GM19468 (cell line): ENCODE results near the gene PIGT.

ENCODE experiments used
- ATAC-seq: cut with Tn5 transposase; IDR thresholded peaks from one replicate; pipeline ENCODE4 v1.9.1; 2021; ENCODE audit warnings: mild to moderate bottlenecking, moderate library complexity, moderate number of reproducible peaks; ENCODE audit not compliant: unreplicated experiment; ENCODE audit errors: extremely low read depth

The PIGT gene

GRCh38 chr20:45415822-45416637 lies at the start of gene PIGT:
PIGT (plus strand) TSS chr20:45416141; CDS start chr20:45416157, 16 bp downstream.
- ATAC-seq: peak; percentile 48

GRCh38 chr20:45366192-45366591 lies 49.7 kb upstream of the PIGT start:
- no peak for ATAC-seq

DNA sequence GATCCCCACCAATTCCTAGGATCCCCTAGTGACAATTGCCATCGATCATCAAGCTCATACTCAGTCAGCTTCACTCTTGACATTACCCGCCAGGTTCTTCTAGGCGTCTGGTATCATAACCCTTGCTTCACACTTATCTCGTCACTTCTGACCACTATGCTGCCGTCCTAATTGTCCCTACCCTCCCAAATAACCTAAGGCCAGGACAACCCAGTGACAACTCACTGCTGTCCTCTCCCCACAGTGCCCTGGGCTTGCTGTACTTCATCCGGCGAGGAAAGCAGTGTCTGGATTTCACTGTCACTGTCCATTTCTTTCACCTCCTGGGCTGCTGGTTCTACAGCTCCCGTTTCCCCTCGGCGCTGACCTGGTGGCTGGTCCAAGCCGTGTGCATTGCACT lies 49.3 kb upstream of the PIGT start:
- no peak for ATAC-seq

DNA sequence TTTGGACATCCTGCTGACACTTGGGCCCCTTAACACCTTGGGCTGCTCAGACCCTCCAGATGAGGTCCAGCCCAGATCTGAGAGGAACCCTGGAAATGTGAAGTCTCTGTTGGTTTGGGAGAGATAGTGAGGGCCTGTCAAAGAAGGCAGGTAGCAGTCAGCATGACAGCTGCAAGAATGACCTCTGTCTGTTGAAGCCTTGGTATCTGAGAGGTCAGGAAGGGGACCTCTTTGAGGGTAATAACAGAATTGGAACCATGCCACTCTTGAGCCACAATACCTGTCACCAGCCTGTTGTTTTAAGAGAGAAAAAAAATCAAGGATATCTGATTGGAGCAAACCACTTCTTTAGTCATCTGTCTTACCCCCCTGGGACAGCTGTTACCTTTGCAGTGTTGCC lies 48.8 kb upstream of the PIGT start:
- no peak for ATAC-seq

- ATAC-seq: peak; percentile 60
Measured at GRCh38 chr20:45368221-45368980, 47.5 kb upstream of the PIGT start.

GRCh38 chr20:45370571-45371160 lies 45.3 kb upstream of the PIGT start:
- ATAC-seq: no peak

DNA sequence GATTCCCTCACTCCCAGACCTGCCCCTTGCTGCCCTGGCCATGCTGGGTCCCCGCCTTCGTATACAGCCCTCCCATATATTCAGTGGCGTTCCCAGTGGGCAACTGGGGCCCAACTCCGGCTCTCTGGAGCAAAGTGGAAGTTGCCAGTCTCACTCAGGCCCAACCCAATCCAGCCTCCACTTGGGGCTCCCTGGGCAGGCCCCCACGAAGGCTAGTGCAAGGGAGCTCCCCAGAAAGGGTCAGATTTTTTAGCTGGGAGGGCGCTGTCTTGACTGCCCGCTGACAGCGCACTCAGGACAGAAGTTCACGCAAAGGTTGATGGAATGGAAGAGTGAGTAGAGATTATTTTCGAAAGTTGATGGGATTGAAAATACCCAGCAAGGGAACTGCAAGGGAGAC lies 43.7 kb upstream of the PIGT start:
- ATAC-seq: no peak

- no peak for ATAC-seq
Measured at GRCh38 chr20:45372646-45373352, 43.1 kb upstream of the PIGT start.

DNA sequence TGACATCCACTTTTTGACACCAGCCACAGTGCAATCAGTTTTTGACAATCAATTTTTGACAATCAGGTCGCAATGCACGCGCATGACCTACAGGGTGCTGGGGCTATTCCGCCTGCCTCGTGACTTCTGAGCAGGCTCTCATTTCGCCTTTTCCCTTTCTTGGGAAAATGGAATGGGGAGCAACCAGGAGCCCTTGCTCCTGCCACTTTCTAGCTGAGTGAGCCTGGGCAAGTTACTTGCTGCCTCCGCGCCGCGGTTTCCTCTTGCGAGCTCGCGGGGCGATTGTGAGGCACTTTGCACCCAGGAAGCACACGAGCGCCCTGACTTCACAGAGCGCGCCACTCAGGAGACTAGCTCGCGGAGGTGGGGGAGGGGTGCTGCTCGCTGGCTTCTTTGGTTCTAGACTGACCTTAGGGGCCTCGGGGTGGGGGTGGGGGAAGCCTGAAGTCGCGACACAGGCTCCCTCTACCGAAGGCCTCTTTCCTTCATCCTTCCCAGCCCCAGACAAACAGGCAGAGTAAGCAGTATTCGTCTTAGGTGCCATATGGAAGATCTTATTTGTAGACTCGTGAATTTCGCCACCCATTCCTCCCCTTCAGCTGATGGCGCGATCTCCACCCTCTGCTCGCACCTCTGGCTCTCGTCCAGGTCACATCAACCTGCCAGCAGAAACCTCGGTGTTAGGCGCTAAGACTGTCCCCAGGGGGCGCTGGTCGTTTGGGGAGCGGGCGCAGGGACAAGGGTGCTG lies 42.4 kb upstream of the PIGT start:
- no peak for ATAC-seq

- no peak for ATAC-seq
Measured at GRCh38 chr20:45374101-45374467, 41.9 kb upstream of the PIGT start.

DNA sequence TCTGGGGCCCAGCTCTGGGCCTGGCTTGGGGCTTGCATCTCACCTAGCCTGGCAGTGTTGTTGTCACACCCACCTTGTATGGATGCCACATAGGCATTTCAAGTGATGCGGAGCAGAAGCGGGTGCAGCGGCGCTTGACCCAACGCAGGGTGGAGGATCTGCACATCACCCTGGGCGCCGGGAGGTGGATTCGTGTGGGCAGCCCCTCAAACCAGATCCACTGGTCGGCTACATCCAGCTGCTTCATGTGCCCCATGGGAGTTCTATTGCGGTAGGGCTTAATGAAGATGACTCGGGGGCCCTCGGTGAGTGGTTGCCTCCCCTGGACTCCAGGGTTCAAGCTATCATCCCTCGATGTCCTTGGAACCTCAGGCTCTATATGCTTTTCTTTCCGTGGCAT lies 41.0 kb upstream of the PIGT start:
- ATAC-seq: no peak

- no peak for ATAC-seq
Measured at GRCh38 chr20:45377269-45377668, 38.7 kb upstream of the PIGT start.

DNA sequence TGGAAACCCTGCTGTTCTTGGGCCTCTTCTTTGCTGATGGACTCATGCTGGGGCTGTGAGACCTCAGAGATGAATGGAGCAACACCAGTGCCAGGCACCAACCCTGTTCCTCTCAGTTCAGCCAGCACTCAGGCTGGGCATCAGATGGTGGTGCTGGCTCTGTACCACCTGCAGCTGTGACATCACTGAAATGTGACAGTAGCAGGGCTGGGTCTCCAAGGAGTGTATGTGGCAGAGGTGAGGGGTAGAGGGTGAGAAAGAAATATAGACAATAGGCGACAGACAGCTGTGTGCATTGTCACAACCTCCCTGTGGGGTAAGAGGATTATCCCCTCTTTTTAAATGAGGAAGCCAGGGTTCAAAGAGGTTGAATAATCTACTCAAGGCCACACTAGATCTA lies 37.8 kb upstream of the PIGT start, which contains the start of gene TP53TG5:
Gene TP53TG5 (minus strand): TSS at position 135 of the 400 bp plus-strand sequence. CDS start 89 bp downstream, at position 46.
- no peak for ATAC-seq

- no peak for ATAC-seq
Measured at GRCh38 chr20:45387274-45387673, 28.7 kb upstream of the PIGT start.

DNA sequence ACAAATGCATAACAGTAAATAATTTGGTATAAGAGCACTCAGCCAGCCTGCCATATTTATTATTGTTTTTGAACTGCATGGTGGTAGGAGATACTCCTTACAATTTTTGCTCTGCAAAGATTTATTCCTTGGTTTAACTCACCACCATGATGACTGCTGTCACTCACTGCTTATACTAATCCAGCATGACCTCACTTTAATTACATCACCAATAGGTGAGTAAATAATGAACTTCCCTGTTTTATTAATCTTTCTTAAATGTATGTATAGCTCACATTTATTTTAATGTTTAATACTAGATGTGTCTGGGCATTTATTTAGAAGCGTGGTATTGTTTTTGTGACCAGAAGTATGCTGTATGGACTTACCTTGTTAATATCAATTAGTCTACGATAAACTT lies 25.0 kb upstream of the PIGT start:
- ATAC-seq: no peak

DNA sequence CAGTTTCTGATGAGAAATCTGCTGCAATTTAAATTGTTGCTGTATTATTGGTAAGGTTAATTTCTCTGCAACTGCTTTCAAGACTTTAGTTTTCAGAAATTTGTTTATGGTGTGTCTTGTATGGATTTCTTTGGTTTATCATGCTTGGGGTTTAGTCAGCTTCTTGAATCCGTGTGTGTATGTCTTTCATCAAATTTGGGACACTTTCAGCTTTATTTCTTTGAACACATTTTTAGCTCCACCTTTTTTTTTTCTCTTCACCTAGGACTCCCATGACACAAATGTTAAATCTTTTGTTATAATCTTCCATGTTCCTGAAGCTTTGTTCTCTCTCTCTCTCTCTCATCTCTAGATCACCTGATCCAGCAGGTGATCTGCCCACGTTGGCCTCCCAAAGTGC lies 24.4 kb upstream of the PIGT start:
- no peak for ATAC-seq

- ATAC-seq: no peak
Measured at GRCh38 chr20:45392733-45393132, 23.2 kb upstream of the PIGT start.

DNA sequence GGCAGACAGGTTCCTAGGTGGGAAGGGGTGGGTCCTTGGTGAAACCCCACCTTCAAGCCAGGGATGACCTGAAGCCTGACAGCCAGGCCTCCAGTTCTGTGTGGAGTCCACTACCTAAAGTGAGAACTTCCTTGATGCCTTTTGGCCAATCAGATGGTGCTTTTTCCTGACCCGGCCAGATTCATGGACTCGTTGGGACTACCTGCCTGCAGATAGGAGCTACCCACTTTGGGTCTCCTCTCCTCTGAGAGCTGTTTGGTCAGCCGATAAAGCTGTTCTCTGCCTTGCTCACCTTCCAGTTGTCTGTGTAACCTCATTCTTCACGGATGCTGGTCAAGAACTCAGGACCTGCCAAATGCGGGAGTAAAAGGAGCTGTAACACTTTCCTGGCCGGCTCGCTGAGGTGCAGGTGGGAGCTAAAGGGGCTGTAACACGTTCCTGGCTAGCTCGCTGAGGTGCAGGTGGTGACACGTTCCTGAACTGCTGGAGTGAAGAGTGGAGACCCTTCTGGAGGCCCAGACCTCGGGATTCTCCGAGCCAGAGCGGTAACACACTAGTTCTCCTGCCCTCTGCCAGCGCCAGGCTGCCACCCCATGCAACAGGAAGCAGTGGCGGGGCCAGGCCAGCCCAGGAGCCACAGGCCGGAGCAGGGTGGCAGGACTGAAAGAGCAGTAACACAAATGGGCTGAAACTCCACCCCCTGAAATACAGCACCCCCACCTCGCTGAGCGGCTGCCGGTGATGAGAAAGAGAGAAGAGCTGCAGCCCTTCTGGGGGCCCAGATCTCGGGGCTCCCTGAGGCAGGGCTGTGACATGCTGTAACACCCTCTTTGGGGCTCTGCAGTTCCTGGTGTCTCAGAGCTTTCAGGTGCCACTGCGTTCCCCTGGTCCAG lies 21.5 kb upstream of the PIGT start:
- no peak for ATAC-seq

DNA sequence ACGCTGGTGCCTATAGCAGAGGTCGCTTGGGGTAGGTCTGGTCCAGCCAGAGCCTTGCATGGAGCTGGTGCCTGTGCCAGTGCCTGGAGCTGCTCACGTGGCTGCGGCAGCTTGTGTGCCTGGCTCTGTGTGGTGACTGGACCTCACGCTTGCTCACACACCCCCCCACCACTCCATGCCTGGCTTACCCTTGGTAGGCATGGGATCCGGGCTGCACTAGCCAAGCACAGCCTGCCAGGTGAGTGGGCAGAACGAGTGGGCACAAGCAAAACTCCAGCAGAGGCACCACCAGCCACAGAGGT lies 20.9 kb upstream of the PIGT start:
- ATAC-seq: no peak
